Esophagus muscularis mucosa (tissue), 4 donors: ENCODE results near the gene MAD1L1.

Experiments used
- EP300 ChIP-seq: sonication (generic); formaldehyde crosslinking; IDR thresholded peaks from one replicate; pipeline ENCODE4 v1.6.1; 2017; ENCODE audit warnings: antibody characterized with exemption
- POLR2A ChIP-seq: fragments of 450-650 bp; IDR thresholded peaks from one replicate; pipeline ENCODE4 v1.6.1; 2017; ENCODE audit warnings: antibody characterized with exemption, moderate library complexity, mild to moderate bottlenecking, low read depth
- POLR2AphosphoS5 ChIP-seq, 2 donors: sonication (generic); formaldehyde crosslinking; IDR thresholded peaks; one replicate each; pipeline ENCODE4 v1.6.1; 2017; ENCODE audit warnings: antibody characterized with exemption in 2 of 2
- TF ChIP-seq, protein P1 (sequence below), 3 experiments: fragments of 200-600 bp in 2 of 3; fragments of 450-650 bp in 1 of 3; sonication (generic) in 2 of 3; IDR thresholded peaks; one replicate each; pipeline ENCODE4 v1.5.1; 2017 to 2019; ENCODE audit warnings: antibody characterized with exemption in 3 of 3, mild to moderate bottlenecking in 2 of 3, moderate library complexity in 1 of 3

DNA sequence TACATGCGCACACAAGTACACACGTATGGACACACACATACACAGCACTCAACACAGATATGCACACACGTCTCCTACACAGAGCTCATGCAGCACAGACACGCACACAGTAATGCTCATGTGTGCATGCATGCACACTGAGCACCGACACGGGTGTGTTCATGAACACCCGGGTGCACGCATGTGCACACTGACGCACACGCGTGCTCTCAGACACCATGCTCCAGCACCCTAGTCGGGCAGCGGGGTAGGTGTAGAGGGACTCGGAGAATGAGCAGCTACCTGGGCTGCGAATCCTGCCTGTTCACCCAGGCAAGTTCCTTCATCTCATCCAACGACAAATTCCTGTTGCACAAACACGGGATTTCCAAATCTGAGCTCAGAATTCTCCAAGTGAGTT is 184.7 kb downstream of the MAD1L1 start:
- TF ChIP-seq EP300 (no peak), POLR2A (no peak), POLR2AphosphoS5 (IDR thresholded peaks at IDR 0.05) (no peak)
- TF ChIP-seq, protein P1, sequence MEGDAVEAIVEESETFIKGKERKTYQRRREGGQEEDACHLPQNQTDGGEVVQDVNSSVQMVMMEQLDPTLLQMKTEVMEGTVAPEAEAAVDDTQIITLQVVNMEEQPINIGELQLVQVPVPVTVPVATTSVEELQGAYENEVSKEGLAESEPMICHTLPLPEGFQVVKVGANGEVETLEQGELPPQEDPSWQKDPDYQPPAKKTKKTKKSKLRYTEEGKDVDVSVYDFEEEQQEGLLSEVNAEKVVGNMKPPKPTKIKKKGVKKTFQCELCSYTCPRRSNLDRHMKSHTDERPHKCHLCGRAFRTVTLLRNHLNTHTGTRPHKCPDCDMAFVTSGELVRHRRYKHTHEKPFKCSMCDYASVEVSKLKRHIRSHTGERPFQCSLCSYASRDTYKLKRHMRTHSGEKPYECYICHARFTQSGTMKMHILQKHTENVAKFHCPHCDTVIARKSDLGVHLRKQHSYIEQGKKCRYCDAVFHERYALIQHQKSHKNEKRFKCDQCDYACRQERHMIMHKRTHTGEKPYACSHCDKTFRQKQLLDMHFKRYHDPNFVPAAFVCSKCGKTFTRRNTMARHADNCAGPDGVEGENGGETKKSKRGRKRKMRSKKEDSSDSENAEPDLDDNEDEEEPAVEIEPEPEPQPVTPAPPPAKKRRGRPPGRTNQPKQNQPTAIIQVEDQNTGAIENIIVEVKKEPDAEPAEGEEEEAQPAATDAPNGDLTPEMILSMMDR (IDR thresholded peaks at IDR 0.05) = no peak
